NB4 (cell line): Measurements from ENCODE around the gene RRP1.

Experiments
- DNase-seq: peaks from one replicate; pipeline ENCODE4 v3.0.0; 2010; ENCODE audit warnings: low read depth
- H3K4me3 ChIP-seq: one replicate; pipeline ENCODE4 v1.5.1; 2011; ENCODE audit warnings: mild to moderate bottlenecking, low read depth, low read length, moderate library complexity
- MYC ChIP-seq: IDR thresholded peaks from 2 replicates; pipeline ENCODE4 v1.6.1; 2011; ENCODE audit warnings: low read depth, low read length
- POLR2A ChIP-seq: IDR thresholded peaks from 2 replicates; pipeline ENCODE4 v1.6.1; 2011; ENCODE audit warnings: mild to moderate bottlenecking; ENCODE audit not compliant: insufficient read length; ENCODE audit errors: extremely low read depth
- TF ChIP-seq, protein P1 (sequence below): IDR thresholded peaks from one replicate; pipeline ENCODE4 v1.5.1; 2012; ENCODE audit warnings: low read depth, low read length
- TF ChIP-seq, protein P2 (sequence below): IDR thresholded peaks from 2 replicates; pipeline ENCODE4 v1.6.1; 2011; ENCODE audit warnings: low read depth, low read length

RRP1 gene

DNA sequence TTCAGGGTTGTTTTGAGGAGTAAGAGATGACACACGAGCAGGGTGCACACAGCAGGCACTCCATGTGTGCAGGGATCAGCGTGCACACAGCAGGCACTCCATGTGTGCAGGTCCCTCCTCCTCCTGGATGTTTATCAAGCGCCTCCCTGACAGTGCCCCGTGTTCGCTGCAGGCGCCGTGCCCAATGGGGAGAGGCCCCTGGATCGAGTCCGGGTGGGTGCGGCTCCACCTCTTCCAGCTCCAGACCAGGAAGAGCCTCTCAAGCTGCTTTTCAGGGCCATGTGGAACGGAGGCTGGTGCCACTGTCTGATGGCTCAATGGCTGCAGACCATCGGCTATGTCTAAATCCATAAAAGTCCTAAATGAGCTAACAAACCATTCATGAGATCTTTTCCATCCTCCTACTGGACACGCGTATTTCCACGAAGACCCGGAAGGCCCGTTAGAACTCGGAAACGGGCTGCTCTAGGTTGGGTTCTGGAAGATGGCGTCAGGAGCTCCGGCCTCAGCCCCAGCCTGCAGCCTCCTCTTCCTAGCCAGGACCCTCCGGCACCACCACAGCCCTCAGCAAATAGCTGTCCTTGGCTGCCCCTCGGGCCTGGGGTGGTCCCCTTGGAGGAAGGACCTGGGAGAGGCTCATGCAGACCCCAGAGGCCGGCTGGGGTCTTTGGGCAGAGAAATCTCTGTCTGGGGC, 36.0 kb downstream of the RRP1 start:
- TF ChIP-seq, protein P1, sequence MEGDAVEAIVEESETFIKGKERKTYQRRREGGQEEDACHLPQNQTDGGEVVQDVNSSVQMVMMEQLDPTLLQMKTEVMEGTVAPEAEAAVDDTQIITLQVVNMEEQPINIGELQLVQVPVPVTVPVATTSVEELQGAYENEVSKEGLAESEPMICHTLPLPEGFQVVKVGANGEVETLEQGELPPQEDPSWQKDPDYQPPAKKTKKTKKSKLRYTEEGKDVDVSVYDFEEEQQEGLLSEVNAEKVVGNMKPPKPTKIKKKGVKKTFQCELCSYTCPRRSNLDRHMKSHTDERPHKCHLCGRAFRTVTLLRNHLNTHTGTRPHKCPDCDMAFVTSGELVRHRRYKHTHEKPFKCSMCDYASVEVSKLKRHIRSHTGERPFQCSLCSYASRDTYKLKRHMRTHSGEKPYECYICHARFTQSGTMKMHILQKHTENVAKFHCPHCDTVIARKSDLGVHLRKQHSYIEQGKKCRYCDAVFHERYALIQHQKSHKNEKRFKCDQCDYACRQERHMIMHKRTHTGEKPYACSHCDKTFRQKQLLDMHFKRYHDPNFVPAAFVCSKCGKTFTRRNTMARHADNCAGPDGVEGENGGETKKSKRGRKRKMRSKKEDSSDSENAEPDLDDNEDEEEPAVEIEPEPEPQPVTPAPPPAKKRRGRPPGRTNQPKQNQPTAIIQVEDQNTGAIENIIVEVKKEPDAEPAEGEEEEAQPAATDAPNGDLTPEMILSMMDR: no peak
- TF ChIP-seq POLR2A (no peak), MYC (no peak)
- TF ChIP-seq, protein P2, sequence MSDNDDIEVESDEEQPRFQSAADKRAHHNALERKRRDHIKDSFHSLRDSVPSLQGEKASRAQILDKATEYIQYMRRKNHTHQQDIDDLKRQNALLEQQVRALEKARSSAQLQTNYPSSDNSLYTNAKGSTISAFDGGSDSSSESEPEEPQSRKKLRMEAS: no peak
- no peak for DNase-seq
- H3K4me3 ChIP-seq: no peak overlapping the region

- TF ChIP-seq, protein P1: no peak
- TF ChIP-seq POLR2A (no peak), MYC (no peak)
- TF ChIP-seq, protein P2: no peak
- no peak overlapping the region for H3K4me3 ChIP-seq
- no peak for DNase-seq
Observed at GRCh38 chr21:43825936-43826622, 36.7 kb downstream of the RRP1 start.

- DNase-seq: no peak
- TF ChIP-seq, protein P1: no peak
- no peak for TF ChIP-seq MYC
- TF ChIP-seq POLR2A: no peak
- TF ChIP-seq, protein P2: no peak
- no peak overlapping the region for H3K4me3 ChIP-seq
Observed at GRCh38 chr21:43826623-43826974, 37.2 kb downstream of the RRP1 start.

DNA sequence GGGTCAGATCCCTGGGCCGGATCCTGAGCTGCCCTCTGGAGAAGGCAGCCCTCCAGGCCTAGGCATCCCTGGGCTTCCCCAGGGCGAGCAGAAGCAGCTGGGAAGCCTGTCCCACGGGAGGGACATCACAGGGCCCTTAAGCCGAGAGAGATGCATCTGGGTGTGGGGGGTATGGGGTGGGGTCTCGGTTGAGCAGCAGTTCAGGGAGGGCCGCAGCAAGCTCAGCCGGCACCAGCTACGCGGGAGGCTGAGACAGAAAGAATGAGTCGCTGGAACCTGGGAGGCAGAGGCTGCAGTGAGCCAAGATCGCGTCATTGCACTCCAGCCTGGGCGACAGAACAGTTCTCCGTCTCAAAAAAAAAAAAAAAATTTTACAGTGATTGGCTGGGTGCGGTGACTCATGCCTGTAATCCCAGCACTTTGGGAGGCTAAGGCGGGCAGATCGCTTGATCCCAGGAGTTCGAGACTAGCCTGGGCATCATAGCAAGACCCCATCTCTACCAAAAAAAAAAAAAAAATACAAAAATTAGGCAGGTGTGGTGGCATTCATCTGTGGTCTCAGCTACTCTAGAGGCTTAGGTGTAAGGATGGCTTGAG, 37.7 kb downstream of the RRP1 start:
- DNase-seq: no peak
- no peak overlapping the region for H3K4me3 ChIP-seq
- TF ChIP-seq POLR2A: no peak
- no peak for TF ChIP-seq MYC
- TF ChIP-seq, protein P2: no peak
- TF ChIP-seq, protein P1: no peak

DNA sequence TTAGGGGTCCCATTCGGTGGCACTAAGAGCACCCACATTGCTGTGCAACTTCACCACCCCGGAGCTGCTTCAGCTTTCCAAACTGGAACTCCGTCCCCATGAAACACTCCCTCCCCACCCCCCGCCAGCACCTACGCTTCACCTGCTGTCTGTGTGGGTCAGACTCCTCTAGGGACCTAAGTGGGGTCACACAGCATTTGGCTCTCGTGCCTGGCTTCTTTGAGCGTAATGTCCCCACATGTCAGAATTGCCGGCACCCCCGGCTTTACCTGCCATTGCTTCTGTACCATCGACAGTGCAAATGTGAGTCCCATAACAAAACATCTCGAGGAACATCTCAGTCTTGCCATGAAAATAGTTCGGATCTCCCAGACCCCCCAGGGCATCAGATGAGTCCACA, 39.8 kb downstream of the RRP1 start:
- no peak for DNase-seq
- no peak for TF ChIP-seq MYC
- TF ChIP-seq POLR2A: no peak
- TF ChIP-seq, protein P1: no peak
- TF ChIP-seq, protein P2: no peak
- no peak overlapping the region for H3K4me3 ChIP-seq
